Left renal cortex interstitium (tissue), 4 donors: ENCODE measurements around the gene BMAL1. TPM values are rescaled to one million over a fixed set of nuclear protein-coding genes. Genes with fewer than 3 reads are reported as not detected.

Experiments
- DNase-seq, 4 donors: peaks; one replicate each; pipeline ENCODE4 v3.0.0-alpha.2; 2013; ENCODE audit warnings: low read depth in 4 of 4, low spot score in 2 of 4, missing footprints in 1 of 4
- polyA plus RNA-seq, 4 donors: library from polyadenylated mRNA; unstranded; fragments of 120-200 nt; gene quantifications; one replicate each; pipeline ENCODE4 v1.2.1, GENCODE V29; 2013; ENCODE audit not compliant: insufficient read length in 4 of 4

The BMAL1 gene
- polyA plus RNA-seq, 4 donors, result 11.2 to 13.7 (median 11.8) TPM

DNA sequence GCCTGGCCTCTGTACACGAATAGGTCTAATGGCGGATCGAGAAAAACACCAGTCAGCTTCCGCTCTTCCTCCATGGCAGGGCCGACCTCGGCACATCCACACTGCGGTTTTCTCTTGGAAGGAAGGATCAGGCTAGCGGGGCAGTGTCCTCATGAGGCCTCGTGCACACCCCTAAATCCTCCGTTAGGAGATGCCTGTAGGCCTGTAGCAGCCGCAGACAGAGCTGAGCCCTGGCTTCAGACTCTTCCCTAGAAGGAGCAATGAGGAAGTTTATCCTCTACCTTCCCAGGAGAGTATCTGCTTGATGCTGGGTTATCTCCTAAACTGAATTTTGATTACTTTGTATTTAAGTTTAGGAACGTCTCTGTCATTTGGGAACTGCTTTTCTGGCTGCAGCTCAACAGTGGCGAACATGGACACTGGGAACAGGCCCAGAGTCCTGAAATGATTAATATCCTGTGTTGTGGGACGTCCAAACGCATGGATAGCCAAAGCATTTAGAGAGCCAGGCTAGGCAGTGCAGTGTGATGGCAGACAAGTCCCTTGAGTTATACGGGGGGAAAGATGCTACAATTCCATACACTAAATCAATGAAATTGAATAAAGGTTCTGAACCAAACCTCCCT lies 16.5 kb upstream of the BMAL1 start:
- DNase-seq, result no peak

DNA sequence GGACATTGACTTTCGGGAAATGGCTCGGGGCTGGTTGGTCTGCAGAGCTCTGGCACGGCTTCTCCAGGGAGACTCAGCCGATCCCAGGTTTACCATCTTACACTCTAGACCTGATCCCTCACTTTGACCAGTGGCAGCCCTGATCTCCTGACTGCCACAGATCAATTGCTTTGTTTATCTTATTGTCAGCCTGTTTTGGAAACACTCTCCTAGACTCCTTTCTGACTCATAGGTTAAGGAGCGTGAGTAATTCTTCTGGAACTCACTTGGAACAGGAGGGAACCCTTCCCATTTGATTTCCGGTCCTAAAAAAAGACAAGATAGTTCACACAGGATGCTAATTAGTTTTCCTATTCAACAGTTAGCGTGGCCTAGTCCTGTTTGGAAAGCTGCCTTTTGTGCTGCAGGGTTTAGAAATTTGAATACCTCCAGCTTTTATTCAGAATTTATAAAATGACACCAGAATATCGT lies 16.0 kb upstream of the BMAL1 start:
- DNase-seq, result no peak

DNA sequence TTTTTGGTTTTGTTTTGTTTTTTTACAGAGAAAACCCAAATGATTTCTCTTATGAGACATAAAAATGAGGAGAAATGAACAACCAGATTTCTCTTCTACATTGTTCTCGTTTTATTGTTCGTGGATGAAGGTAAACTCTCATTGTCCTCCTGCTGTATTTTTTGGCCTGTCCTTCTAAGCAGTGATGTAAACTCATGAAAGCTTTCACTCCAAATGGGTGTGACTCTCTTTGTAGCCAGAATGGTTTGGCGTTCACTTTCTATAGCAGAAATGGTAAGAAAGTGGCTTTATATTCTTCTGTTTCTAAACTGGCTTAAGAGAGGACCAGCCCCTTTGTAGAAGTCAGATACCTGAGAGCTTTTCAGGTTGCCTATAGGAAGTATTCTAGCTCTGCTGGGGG lies 15.5 kb upstream of the BMAL1 start:
- DNase-seq, result no peak

DNA sequence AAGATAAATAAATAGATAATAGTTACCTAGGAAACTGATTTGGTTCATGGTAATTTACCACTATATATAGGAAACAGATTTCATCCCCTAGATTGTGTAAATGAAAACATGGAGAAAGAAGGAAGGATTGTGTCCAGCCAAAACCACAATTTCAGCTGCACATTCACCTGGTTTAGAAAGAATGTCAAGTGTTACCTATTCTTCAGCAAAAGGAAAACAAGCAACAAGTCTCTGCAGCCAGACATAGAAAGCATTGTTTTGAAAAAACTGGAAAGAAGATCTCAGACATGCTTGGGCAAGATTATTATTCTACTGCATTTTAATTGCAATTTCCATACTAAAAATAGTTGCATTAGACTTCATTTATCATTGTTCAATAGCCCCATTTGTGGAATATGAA lies 8.8 kb upstream of the BMAL1 start:
- no peak for DNase-seq

DNA sequence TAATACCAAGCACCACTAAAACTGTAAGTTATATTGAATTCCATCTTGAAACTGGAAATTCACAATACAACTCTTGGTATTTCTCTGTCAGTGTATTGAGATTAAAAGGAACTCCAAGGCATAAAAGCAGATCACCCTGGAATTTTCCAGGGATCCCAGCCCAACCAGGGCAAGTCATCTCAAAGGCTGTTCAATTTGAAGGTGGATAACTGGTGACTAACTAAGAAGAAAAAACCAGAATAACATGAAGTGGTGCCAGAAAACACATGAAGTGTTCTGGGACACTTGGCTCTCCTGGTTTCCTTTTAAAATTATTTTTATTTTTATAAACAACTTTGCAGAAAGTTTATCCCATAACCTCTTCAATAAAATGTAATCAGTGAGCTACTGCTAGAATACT lies 7.8 kb upstream of the BMAL1 start:
- no peak for DNase-seq

DNA sequence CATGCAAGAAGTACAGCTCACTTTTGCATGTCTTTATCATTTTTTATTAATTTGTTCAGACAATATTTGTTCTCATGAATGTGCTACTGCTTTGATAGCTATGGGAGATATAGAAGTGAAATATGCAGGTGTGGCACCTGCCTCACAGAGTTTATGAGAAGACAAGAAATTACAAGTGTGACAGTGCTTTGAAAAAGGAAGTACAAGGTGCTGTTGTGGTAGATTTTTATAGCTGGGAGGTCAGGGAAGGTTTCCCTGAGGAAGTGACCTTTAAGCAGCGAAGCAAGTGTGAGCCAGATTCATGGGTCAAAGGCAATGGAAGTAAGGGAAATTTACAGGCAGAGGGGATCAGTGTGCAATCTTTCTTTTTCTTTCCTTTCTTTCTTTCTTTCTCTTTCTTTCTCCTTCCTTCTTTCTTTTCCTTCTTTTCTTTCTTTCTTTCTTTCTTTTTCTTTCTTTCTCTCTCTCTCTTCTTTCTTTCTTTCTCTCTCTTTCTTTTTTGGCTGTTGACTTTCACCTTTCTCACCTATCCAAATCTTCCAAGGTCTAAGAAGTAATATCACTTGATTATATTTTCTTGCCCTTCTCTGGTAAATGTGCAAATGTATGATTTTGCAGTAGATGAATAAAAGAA lies 6.4 kb upstream of the BMAL1 start:
- DNase-seq, result no peak

DNA sequence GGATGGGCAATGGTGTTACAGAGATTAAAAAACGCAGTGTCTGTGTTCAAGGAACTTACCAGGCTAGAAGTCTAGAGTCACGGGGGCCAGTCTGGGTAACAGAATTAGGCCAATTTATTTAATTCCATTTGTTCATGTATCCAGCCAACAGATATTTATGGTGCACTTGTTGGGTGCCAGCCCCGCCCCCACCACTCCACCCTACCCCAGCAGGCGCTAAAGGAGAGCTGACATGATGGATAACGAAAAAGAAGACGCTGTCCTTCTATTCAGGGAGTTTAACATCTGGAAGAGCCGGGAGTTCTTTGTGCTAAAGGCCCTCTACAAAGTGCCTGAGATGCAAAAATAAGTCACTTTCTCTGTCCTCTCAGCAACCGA lies 1.1 kb upstream of the BMAL1 start:
- DNase-seq, result no peak

DNA sequence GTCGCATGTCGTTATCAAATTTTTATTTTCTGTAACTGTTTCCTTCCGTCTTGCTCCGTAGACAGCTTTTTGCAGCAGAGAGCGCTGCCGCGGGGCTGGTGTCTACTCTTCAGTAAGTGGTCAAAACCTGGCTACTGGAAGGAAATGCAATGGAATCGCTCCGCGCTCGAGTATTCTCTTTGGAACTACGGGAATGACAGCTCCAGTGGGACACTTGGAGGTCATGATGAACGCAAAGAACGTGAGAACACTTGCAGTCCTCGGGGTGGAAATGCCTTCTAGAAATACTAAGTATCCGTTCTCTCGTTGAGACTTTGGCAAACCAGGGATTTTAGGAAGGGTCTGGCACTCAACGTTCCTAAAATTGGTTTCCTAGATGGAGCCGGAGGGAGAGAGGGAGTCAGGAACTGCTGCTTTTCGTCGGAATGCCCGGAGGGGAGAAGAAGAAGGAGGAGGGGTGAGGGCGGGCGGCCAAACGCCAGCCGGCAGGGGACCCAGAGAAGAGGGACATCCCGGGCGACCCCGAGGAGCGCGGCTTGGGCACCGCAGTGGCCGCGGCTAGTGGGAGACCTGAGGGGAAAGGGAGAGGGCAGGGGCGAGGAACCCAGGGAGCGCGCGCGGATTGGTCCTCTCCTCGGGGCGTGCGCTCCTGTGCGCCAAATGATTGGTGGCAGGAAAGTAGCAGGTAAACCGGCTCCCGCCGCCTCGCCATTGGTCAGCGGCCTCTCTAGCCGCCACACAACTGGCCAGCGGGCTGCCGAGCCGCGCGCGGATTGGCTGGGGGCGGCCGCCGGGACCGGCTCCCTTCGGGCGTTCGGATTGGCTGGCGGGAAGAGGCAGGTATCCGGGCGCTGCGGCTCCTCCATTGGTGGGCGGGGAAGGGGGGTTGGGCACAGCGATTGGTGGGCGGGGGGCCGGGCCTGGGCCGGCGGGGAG lies 490 bp upstream of the BMAL1 start:
- DNase-seq, result peak; percentile 75 to 92 (median 88)

DNA sequence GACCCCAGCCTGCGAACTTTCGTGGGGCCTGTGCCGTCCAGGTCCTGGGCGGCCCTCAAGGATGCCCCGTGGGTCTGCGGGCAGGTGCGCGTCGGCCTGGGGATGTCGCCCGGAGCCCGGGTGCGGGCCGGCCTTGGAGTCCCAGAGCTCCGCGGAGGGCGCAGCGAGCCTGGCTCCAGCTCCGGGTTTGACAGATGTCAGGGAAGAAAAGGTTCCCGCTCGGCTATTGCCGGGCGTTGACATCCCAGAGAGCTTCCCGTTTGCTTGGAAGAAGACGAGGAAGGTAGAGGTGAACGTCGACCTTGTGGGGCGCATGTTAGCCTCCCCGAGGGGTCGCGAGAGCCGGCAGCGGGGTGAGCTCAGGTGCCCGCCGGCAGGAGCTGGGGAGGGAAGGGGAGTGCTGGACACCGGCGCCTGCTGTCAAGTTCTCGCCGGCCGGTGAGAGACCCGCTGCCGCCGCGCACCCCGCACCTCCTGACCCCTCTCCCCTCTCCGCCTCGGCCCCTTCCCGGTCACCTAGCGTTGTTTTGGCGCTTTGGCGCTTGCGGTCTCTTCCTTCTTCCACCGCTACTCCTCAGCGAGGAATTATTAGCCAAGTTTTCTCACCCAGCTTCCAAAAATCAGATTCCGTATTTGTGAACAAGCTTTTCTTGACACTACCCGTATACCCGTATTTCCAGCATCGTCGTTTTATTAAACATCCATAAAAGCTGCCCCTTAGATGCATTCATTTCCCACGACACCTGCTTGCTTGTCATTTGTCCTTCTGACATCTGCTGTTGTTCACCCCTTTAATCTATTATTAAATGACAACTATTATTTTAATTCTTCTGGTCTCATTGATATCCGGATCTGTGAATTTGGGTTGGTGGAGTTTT lies 1.3 kb downstream of the BMAL1 start:
- no peak for DNase-seq

DNA sequence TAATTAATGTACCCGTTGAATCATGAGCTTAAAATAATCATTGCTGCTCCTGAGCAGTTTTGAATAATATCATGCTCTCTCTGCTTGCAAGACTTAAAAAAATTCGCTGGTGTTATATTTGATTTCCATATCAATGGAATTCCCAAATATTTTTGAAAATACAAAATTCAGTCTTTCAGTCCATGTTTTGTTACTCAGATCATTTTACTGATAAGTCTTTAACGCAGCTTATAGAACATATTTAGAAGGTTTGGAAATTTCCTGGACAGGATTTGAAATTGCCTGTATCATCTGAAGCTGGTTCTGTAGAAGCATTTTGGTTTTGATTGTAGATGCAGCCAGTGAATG lies 1.9 kb downstream of the BMAL1 start:
- DNase-seq, result no peak

DNA sequence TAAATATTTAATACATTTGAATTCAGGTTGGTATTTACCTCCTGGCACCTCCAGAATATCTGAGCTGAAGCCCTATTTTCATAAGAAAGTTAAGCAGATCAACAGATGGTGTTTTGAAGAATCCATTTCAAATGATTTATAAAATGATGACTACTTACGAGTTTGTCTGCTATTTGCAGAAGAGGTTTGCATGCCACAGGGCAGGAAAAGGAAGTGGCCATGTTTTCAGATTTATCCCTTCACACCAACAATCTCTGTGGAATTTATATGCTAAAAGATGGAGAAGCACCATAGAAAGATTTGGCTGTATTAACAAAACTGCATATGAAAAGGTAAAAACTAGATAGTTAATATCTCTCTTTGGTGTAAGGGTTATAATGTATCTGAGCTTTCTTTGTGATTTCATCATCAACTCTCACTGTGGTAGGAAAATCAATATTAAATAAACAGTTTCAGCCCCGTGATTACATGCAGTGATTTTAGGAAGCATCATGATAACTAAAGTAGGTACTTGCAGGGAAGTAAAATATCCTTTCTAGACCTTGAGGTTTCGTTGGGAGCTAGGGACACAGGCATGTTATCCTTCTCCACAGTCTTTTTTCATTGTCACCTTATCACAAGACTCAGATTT lies 2.6 kb downstream of the BMAL1 start:
- no peak for DNase-seq

DNA sequence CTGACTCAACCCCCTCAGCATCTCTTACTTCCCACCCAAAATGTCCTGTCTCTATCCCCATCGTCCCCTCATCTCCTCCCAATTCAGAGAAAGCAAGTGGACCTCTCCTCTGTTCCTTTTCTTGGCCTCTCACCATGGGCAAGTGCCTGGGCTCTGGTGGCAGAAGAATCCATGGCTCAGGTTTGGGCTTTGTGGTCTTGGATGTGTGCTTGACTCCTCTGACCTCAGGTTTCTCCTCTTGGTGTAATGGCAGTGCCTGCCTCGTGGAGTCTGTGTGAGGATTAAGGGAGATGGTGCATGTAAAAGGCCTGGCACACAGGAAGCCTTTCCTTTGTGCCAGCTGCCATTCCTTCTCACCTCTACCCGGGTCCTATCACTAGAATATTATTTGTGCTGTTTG lies 3.2 kb downstream of the BMAL1 start:
- no peak for DNase-seq

DNA sequence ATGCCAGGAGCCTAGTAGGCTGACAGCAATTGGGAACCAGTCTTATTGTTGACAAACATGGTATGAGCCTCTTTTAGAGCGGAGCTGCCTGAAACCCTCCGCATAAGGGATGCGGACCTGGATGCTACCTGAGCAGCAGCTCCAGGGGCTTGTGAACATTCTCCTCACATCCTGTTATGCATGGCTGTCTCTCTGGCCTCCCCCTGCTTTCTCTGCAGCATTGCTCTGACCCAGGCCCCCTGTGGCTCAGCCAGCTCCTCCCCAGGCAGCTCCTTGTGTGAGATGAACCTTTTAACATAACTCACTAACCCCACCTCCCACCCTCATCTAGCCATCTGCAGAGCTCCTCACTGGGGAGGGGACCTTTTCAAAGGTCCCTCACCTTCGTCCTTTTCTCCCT lies 6.0 kb downstream of the BMAL1 start:
- DNase-seq, result no peak

DNA sequence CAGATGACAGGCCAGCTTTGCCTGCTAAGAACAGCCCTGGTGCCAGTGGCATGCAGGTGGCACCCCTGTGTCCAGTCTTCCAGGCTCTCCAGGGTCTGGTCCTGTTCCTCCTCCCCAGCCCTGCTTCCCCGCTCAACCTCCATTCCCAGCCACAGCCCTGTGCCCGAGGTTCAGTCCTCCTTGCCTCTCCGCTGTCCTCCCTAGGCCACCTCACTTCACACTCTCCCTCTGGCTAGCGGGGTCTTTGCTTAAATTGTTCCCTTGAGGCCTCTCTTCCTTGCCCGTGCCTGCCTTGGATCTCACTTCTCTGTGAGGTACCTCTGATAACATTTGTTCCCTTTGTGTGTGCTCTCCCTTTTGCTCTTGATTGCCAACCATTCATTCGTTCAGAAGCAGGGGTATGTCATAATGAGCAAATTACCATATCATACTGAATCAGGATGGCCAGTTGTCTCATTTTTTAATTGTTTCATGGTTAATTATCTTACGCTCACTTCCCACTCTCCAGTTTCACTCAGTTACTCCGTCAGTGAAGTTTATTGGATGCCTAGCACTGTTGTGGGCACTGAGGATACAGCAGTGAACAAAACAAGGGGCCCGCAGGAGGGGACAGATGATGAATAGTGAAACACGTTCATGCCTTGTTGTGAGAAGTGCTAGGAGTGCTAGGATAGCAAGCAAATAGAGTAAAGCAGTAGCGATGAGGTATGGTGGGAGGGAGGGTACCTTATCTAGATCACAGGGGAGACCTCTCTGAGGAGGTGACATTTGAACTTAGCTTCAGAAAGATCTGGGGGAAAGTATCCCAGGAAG lies 7.4 kb downstream of the BMAL1 start:
- no peak for DNase-seq

DNA sequence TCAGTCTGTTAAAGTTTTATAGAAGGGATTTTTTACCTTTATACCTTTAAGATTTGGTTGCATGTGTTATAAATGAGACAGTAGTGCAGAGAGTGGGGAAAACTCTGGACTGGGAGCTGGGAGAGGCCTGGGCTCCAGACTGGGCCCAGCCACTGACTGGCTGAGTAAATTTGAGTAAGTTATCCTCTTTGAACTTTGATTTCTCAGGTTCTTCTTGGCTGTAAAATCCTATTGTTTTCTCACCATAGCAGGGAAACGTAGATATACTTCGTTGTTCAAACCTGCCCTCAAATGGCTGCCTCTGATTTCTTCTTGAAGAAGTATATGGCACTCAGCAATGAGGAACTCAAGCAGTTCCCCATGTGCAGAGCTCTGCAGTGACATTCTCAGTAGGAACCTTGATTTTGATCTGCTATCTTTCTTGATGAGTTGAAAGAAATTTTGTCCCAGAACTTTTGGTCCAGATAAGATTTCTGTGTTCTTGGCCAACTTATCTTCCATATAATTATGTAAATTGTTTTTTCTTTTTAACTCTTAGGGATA lies 8.8 kb downstream of the BMAL1 start:
- DNase-seq, result no peak

DNA sequence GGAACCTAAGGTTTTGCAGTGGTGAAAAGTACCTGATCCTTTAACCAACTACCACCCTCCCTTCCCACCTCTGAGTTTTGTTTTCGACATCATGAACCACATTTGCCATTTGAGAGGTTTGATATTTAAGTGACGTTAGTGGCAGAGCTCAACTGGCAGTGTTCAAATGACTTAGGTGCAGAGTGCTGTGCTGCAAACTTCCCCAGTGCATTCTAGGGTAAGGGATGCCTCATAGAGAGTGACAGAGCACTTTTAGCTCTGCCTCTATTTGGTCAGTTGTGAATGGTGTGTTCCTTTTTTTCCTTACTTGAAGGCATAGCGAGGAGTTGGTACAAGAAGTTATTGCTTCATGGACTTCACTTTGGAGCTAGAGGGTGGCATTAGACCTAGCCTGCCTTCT lies 9.4 kb downstream of the BMAL1 start:
- no peak for DNase-seq

DNA sequence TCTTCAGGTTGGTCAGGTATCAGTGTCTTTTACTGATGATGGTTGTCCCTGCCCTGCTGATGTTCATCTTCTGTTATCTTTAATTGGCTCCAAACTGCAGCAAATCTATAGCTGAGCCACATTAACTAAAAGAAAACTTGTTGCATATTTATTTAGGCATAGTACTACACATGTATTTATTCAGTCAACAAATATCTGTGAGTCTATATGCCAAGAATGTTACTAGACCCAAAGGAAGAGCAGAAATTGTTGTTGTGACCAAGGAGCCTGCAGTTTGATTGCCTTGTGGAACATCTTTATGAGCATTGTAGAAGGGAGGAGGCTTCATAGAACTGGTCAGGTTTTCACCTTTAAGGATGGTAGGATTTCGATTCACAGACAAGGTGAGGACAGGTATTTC lies 10.1 kb downstream of the BMAL1 start:
- no peak for DNase-seq

DNA sequence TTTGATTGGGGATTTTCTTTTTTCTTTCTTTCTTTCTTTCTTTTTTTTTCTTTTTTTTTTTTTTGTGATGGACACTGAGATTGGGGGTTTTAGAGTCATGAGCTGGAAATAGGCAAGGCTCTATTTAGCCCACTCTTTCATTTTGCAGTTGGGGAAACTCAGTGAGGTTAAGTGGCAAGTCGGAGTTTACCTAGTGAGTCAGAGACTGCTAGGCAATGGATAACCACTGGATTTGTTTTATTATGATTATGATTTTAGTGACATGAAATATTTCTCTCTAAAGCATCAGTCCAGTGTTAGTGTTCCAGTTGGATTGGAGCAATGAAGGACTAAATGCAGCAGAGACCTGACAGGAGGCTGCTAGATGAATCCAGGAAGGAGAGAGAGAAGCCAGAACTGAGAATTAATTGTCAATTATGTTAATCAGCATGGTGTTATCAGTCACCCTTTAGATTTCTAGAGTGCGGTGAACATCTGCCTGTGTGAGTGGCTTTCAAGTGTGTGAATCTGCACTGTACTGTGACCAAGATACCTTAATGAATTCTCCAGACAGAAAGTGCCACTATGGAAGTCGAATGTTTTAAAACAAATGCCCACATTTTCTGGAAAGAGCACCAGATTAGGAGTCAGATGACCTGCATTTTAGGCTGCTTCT lies 10.9 kb downstream of the BMAL1 start:
- DNase-seq, result no peak

DNA sequence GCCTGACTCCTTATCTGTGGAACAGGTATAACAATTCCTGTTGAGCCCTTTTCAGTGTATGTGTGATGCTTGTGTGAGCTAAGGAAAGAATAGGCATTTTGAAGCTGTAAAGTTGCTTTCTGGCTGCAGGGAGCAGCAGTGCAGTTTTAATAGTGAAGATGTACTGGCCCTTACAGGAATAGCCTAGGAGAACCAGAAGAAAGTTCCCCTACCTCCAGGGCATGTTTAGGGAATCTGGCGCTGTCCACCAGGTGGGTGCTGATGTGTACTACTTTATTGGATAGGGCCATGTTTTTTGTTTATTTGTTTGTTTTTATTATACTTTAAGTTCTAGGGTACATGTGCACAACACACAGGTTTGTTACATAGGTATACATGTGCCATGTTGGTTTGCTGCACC lies 11.5 kb downstream of the BMAL1 start:
- no peak for DNase-seq
